Umbilical cord (tissue), 2 donors: ENCODE results near the gene ADCY1. TPM values are rescaled to one million over a fixed set of nuclear protein-coding genes. Genes with fewer than 3 reads are reported as not detected.

ENCODE experiments used
- DNase-seq: peaks from one replicate; pipeline ENCODE4 v3.0.0-alpha.2; 2015; ENCODE audit warnings: low spot score
- total RNA-seq: library from RNA; depleted of rRNA; stranded (reverse); fragments of >200 nt; gene quantifications from one replicate; pipeline ENCODE4 v1.2.3, GENCODE V29; 2014; ENCODE audit warnings: low replicate concordance; ENCODE audit not compliant: insufficient read depth

ADCY1 gene
- total RNA-seq, 1 donor from 2014 or later, result 4.6 TPM

DNA sequence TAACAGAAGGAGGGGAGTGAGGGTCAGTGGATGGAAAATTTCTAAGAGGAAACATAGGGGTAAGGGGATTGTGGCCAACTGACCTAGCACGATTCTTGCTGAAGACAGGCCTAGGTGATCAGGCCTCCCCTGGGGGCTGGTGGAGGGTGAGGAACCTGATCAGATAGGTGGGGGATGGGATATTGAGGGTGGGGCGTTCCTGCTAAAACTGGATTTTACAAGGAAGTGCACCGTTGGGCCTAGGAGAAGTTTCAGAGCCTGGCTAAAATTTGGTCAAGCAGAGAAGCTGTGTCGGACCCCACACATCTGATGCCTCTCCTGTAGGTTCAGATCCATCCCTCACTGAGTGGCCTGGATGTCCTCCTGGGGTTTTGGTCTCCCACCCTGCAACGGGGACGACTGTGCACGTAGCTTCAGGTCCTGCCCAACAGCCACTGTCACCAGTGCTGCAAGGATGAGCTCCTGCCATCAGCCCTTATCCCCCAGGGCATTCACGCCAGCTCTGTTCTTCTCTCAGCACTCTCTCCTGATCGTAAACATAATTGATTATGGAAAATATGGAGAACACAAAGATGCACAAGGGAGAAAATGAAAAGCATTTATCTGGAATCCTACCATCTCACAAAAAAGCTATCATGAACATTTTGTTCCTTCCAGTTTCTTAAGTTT is 89.9 kb downstream of the ADCY1 start:
- no peak for DNase-seq

DNA sequence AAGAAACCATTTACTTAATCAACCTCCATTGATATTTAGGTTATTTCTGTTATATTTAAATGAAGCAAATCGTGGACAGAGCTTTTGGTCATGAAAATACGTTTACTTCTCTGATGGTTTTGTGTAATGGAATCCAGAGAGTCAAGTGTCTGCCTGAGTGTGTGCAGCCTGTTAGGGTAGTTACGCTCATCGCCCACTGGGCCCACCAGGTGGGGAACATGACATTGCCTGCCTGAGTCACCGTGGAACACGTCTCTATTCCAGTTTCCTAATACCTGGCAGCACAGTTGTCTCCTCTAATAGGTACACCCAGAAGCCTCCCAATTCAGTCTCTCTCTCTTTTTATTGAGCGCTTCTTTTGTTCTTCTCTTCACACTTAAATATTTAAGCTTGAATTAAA is 91.0 kb downstream of the ADCY1 start:
- DNase-seq, result no peak

DNA sequence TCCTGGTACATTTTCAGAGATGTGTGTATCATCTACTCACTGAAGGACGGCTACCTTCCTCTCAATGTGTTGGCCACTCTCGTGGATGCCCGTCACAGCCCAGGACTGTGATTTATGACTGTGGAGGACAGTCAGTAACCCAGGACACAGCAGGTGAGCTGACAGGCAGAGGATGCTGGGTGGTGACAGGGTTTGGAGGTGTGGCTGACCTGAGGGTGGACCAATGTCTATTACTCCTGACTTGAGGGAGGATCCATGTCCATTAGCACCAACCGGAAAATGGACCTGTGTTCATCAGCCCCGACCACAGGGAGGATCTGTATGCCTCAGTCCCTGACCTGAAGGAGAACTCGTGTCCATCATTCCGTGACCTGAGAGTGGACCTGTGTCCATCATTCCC is 96.1 kb downstream of the ADCY1 start:
- DNase-seq, result no peak

DNA sequence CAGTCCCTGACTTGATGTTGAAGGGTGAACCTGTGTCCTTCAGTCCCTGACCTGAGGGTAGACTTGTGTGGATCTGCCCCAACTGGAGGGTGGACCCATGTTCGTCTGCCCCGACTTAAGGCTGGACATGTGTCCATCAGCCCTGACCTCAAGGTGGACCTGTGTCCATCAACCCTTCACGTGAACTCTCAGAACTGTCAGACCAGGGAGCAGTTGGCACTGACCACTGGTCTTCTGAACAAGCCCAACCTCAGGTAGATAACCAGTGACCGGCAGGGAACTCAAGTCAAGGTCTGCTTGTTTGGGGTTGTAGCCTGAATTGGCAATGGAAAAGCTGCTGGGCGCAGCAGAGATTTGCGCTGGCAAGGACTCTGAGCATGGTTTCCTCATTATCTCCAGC is 96.5 kb downstream of the ADCY1 start:
- no peak for DNase-seq

DNA sequence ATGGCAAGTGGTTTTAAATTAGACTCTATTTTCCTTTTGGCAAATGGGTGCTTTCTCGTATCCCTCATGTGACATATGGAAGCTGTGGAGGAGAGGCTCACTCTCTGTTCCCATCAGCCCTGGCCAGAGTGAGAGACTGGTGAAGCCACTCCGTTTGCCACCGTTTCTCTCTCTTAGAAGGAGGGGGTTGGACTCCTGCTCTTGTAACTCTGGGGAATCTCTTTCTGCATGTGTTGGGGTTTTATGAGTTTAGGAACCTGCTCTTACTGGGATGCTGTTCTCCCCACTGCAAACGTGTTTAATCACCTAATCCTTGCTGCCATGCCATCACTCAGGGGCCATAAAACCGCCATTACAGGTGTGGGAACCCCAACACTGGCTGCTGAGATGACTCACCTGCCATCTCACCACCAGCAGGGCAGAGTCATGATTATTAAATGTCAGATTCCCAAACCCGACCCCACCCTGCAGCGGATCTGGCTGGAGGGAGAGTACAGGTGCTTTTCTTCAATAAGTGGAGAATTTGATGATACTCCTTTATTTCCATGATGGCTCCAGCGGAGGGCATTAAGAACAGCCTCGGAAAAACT is 103.2 kb downstream of the ADCY1 start:
- DNase-seq, result no peak

DNA sequence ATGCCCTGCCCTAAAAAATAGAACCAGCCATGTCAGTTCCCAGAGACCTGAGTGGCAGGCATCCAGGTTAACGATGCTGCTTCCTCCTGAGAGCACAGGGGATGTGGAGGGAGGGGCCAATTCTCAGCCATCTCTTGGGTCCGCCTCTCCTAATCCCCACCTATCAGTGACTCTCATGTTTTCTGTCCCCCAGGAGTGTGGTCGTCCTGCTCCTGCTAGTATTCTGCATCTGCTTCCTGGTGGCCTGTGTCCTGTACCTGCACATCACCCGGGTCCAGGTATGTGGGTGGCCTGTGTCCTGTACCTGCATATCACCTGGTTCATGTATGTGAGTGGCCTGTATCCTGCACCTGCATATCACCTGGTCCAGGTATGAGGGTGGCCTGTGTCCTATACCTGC is 105.3 kb downstream of the ADCY1 start:
- DNase-seq, result no peak

DNA sequence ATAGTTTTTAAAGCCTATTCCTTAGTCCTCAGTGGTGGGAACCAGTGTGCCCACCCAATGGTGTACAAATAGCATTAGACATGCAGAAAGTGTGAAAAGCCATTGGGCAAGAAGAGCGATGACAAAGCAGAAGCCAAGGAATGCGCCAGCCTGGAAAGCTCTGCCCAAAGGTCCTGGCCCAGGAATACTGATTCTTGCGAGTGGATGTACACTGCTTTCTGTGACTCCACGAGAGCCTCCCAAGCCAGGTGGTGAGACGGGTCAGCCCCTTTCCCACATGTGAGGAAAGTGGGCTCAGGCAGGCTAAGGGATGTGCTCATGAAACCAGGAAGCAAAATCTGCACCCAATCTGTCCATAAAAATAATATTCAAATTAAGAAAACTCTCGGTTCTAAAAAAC is 106.6 kb downstream of the ADCY1 start:
- no peak for DNase-seq

DNA sequence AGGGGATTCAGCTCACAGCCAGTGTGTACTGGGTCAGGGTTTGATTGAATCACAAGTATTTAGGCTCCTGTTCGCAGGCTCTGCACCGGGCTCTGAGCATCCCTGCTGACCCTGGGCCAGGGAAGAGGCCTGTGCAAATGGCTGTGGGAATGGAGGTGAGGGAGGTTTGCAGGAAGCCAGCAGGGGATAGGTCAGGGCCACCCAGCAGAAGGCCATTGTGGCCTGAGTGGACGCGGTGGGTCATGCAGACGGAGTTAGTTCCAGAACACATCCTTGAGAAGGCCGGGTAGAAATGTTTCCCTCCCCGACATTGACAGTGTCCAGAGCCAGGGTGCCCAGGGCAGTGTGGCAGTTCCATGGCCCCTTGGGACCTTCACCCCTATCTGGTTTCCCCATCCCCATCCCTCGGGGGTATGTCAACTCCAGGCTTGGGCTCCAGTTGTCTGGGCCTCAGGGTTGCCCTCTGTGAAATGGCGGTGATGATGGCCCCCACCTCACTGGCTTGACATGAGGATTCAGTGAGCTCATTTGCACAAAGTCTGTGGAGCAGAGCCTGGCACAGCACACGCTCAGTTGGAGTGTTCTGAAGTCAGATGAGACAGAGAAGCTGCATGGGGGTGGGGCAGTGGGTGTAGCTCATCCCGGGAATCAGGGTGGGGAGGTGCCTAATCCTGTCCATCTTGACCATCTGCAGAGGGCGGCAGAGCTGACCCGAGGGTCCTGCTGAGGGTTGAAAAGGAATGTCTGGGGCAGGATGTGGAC is 107.6 kb downstream of the ADCY1 start:
- DNase-seq, result no peak

DNA sequence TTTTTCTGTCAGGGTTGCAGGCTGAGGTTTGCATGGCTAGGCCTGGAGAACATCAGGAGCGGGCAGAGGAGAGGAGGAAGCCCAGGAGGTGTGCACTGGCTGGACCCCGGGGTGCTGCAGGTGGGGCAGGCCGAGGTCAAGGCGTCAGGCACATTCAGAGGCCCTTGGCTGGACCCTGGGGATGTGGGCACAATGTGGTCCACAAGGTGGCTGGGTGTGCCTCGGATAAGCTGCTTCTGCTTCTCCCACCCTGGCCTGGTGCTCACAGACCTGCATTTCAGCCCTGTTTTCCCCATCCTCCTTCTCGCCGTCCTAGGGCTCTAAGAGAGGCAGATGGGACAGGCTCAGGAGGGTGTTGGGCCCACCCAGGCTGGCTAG is 108.2 kb downstream of the ADCY1 start:
- no peak for DNase-seq

DNA sequence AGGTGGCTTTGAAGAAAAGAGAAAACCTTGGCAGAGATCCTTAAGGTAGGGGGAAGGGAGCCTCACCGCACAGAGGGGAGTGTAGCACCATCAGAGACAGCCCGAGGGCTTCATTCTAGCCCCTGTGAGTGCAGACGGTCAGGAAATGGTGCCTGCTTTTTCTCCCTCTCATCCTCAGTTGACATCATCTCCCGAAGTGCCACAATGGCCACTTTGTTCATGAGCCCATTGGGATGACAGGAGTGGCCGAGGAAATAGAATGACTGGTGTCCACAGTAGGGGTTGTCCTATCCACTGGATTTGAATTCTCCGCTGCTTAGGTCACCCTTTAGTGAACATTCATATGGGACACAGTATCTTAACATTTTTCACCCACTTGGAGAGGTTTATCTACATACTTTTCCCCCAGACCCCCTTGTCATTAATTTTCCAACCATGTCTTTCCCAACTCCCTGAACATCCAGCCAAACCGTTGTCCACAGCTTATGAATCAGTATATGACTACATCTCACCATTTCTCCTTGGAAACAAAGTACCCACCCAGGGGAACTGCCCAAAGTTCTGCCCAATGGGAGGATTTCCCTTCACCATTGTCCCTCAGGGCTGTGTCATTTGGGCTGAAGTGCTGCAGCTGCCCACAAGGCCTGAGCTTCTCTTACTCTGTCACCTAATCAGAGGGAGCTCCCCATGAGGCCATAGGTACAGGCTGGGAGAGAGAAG is 108.8 kb downstream of the ADCY1 start:
- no peak for DNase-seq

DNA sequence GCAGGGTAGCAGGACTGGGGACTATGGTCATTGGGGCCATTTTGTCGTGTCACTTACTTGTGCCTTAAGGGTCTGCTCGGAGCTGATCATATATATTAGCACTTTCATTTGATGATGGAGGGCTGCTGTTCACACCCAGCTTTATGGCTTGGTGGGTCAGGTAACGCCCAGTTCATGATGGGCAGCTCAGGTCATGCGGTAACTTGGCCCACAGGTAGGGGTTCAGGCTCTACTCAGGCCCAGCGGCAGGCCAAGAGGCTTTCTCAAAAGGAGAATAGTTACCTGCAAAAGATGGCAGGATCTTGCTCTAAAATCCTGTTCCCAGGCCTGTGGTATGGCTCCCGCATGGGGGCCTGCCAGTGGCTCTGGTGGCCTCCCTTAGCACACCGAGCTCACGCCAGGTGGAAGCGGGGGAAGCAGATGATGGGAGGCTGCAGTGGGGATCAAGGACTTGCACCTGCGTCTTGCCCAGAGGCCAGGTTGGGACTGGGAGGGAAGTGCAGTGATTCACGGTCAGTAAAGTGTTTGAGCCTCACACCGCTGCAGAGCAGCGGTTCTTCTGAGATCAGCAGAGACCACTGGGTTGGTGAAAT is 109.5 kb downstream of the ADCY1 start:
- DNase-seq, result no peak

DNA sequence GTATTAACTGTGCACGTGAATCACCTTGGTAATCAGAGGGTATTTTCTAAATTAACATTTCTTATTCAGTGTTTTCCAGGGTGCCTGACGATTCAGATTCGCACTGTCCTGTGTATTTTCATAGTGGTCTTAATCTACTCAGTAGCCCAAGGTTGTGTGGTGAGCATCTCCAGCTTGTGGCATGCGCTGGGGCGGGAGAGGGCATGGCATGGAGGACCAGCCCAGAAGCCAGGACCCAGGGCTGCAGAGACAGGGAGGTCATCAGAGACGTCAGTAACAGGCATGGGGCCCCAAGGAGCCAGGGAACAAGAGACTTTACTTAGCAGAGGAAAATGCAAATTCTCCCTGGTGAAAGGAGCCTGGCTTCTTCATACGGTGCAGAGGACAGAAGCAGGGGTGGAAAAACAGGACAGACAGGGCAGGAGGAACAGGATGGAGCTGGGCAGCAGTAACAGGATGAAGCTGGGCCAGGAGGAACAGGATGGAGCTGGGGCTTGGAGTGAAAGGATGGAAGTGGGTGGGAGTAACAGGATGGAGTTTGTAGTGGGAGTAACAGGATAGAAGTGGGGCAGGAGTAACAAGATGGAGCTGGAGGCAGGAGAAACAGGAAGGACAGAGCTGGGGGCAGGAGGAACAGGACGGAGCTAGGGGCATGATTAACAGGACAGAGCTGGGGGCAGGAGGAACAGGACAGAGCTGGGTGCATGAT is 110.9 kb downstream of the ADCY1 start:
- no peak for DNase-seq

DNA sequence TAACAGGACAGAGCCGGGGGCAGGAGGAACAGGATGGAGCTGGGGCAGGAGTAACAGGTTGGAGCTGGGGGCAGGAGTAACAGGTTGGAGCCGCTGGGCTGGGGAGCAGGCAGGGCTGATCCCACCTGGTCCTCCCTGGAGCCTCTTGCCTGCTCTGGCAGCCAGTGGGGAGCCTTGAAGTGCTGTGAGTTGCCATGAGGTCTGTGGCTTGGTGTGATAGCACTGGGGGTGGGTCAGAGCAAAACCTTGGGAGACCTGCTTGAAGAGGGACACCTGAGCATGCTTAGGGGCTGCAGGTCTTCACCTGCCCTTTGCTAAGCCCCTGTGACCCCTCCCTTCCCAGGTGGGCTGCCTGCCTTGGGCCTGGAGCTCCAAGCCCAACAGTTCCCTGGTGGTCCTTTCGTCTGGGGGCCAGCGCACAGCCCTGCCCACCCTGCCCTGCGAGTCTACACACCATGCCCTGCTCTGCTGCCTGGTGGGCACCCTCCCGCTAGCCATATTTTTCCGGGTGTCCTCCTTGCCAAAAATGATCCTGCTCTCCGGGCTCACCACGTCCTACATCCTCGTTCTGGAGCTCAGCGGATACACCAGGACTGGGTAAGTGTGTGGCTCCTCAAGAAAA is 111.6 kb downstream of the ADCY1 start:
- DNase-seq, result no peak

DNA sequence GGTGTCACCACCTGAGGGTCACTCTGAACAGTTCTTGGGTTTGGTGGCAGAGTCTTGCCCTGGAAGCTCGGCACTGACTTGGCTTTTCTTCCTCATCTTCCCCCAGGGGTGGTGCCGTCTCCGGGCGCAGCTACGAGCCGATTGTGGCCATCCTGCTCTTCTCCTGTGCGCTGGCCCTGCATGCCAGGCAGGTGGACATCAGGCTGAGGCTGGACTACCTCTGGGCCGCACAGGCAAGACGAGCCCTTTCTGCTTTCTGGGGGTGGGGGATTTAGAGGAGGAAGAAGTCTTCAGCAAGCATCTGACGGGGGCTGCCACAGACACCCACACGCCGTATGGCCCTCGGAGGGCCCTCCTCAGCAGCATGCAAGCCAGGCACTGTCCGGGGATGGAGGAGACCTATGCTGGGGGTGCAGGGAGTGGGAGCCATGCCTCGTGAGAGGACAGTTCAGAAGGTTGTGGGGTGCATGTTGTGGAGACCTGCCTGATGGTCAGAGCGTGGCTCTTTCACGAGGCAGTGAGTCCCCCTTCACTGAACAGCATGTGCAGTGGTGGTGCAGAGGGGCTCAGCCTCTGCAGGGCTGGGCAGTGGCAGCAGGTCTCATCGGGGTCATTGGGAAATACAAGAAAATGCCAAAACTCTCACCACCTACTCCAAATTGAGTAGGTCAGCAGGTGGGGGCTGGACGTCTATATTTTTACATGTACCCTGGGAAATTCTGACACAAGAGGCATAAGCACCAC is 112.4 kb downstream of the ADCY1 start:
- no peak for DNase-seq

DNA sequence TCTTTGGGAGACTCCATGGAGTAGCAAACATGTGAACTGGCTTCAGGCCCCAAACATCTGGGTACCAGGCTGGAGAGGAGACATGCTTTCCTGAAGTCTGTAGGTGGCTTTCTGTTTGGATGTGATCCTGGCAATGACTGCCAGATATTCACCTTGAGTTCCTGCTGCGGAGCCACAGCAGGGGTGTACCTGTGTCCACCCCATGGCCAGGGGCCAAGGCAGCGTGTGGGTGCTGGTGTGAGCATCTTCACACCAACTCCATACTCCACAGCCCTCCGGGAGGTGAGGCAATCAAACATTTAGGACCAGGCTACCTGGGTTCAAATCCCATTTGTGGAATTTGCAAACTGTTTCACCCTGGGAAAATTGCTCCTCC is 113.0 kb downstream of the ADCY1 start:
- no peak for DNase-seq

DNA sequence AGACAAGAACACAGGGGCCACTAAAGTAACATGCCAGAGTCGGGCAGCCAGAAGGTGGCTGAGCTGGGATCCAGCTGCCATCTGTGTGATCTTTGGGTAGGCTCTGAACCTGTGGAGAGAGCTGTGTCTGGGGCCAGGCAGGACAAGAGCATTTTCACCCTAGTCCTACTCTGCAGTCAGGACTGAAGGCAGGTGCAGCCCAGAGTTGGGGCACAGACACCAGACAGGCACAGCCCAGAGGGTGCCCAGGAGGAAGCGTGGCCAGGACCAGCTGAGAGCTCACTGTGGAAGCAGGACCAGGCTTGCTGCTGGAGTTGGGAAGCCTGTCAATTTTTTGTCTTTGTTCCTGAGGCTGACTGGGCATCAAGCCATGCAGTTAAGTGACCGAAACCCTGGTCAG is 113.6 kb downstream of the ADCY1 start:
- DNase-seq, result no peak

DNA sequence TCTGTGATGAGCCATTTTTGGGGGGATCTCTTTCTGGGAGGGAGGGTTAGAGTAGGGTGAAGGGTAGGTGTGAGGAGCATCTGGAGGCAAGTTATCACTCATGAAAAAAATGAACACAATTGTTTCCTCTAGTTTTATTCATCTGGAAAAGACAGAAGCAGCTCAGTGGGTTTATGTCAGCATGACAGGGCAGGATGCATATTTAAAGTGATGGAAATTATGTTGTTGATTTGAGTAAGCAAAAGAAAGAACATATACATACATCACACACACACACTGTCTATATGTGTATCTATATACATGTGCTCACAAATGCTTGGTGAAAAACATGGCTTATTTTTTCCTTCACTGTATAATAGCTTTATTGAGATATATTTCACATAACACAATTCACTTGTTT is 114.2 kb downstream of the ADCY1 start:
- DNase-seq, result no peak

DNA sequence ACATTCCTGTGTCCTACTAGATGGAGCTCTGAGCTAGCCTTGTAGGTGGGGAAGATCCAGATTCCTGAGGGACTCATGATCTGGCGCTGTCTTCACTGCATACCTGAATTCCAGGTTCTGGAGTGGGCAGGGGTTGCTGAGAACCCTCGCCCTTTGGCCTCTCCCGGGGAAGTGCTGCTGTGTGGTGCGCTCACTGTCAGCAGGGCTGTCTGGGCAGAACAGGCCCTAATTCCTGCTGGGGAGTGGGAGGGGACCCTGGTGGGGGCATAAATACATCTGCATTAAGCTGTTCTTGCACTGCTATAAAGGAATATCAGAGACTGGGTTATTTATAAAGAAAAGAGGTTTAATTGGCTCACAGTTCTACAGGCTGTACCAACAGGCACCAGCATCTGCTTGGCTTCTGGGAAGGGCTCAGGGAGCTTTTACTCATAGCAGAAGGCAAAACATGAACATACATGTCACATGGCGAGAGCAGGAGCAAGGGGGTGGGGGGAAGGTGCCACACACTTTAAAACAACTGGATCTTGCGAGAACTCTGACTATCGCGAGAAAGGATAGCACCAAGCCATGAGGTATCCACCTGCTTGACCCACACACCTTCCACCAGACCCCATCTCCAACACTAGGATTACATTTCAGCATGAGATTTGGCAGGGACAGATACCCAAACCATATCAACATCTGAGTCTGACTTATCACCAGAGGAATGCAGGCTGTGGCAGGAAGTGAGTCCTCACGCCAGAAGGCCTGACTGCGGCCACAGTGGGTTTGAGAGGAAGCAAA is 115.0 kb downstream of the ADCY1 start:
- peak; percentile 9 for DNase-seq
